ENCODE results near the gene TBX4.

Gene TBX4

GRCh38 chr17:61500287-61500686 is 48.1 kb downstream of the TBX4 start:
- no peaks in the 10 kb centered on the region for H3F3A ChIP-seq (ENCODE audit: insufficient read depth)
- H3K4me2 ChIP-seq (ENCODE audit: low read depth, low read length, poor library complexity, severe bottlenecking) = no peak overlapping the region
- H3K9ac ChIP-seq (ENCODE audit: low read length) = no peak overlapping the region
- no peak overlapping the region for H2AFZ ChIP-seq (ENCODE audit: low read depth, low read length, severe bottlenecking)
- no peaks in the 10 kb centered on the region for H3K9me2 ChIP-seq (replicated peaks; ENCODE audit: insufficient read depth, low read length)
- H4K20me1 ChIP-seq (ENCODE audit: low read depth, low read length) = no peaks in the 10 kb centered on the region
- H3K79me2 ChIP-seq (ENCODE audit: insufficient read depth, low read length) = no peaks in the 10 kb centered on the region
- H3K9me3 ChIP-seq (ENCODE audit: insufficient read depth, low read length) = no peaks in the 10 kb centered on the region
- no peak overlapping the region for H3K4me3 ChIP-seq (ENCODE audit: insufficient read depth, low read length, poor library complexity, severe bottlenecking)
- no peaks in the 10 kb centered on the region for H3K36me3 ChIP-seq (ENCODE audit: low read length)
- TF ChIP-seq EZH2phosphoT487 (conservative IDR thresholded peaks at IDR 0.05; ENCODE audit: low read length) (no peak), CTCF (IDR thresholded peaks at IDR 0.05; ENCODE audit: insufficient read depth, low read length, poor library complexity, severe bottlenecking) (no peak)
- no peak overlapping the region for H3K27ac ChIP-seq (ENCODE audit: low read depth, low read length)
- no peaks in the 10 kb centered on the region for H3K27me3 ChIP-seq (ENCODE audit: low read length)

- no peak overlapping the region for H3K4me3 ChIP-seq (ENCODE audit: insufficient read depth, low read length, poor library complexity, severe bottlenecking)
- no peaks in the 10 kb centered on the region for H3K9me2 ChIP-seq (replicated peaks; ENCODE audit: insufficient read depth, low read length)
- no peak overlapping the region for H3K4me2 ChIP-seq (ENCODE audit: low read depth, low read length, poor library complexity, severe bottlenecking)
- no peaks in the 10 kb centered on the region for H4K20me1 ChIP-seq (ENCODE audit: low read depth, low read length)
- no peak for TF ChIP-seq CTCF (IDR thresholded peaks at IDR 0.05; ENCODE audit: insufficient read depth, low read length, poor library complexity, severe bottlenecking)
- TF ChIP-seq EZH2phosphoT487 (conservative IDR thresholded peaks at IDR 0.05; ENCODE audit: low read length) = no peak
- H3K27me3 ChIP-seq (ENCODE audit: low read length) = no peaks in the 10 kb centered on the region
- H3K79me2 ChIP-seq (ENCODE audit: insufficient read depth, low read length) = no peaks in the 10 kb centered on the region
- no peaks in the 10 kb centered on the region for H3F3A ChIP-seq (ENCODE audit: insufficient read depth)
- no peak overlapping the region for H3K9ac ChIP-seq (ENCODE audit: low read length)
- no peak overlapping the region for H3K27ac ChIP-seq (ENCODE audit: low read depth, low read length)
- no peaks in the 10 kb centered on the region for H3K9me3 ChIP-seq (ENCODE audit: insufficient read depth, low read length)
- no peak overlapping the region for H2AFZ ChIP-seq (ENCODE audit: low read depth, low read length, severe bottlenecking)
- H3K36me3 ChIP-seq (ENCODE audit: low read length) = no peaks in the 10 kb centered on the region
Measured at GRCh38 chr17:61502292-61502691, 50.1 kb downstream of the TBX4 start.

GRCh38 chr17:61503961-61504360 is 51.7 kb downstream of the TBX4 start:
- no peaks in the 10 kb centered on the region for H3F3A ChIP-seq (ENCODE audit: insufficient read depth)
- no peaks in the 10 kb centered on the region for H4K20me1 ChIP-seq (ENCODE audit: low read depth, low read length)
- no peaks in the 10 kb centered on the region for H3K9me2 ChIP-seq (replicated peaks; ENCODE audit: insufficient read depth, low read length)
- no peak overlapping the region for H3K4me2 ChIP-seq (ENCODE audit: low read depth, low read length, poor library complexity, severe bottlenecking)
- TF ChIP-seq CTCF (IDR thresholded peaks at IDR 0.05; ENCODE audit: insufficient read depth, low read length, poor library complexity, severe bottlenecking) (no peak), EZH2phosphoT487 (conservative IDR thresholded peaks at IDR 0.05; ENCODE audit: low read length) (no peak)
- H3K79me2 ChIP-seq (ENCODE audit: insufficient read depth, low read length) = no peaks in the 10 kb centered on the region
- no peak overlapping the region for H3K27ac ChIP-seq (ENCODE audit: low read depth, low read length)
- no peaks in the 10 kb centered on the region for H3K9me3 ChIP-seq (ENCODE audit: insufficient read depth, low read length)
- no peak overlapping the region for H3K9ac ChIP-seq (ENCODE audit: low read length)
- no peaks in the 10 kb centered on the region for H3K36me3 ChIP-seq (ENCODE audit: low read length)
- no peak overlapping the region for H3K4me3 ChIP-seq (ENCODE audit: insufficient read depth, low read length, poor library complexity, severe bottlenecking)
- H3K27me3 ChIP-seq (ENCODE audit: low read length) = no peaks in the 10 kb centered on the region
- H2AFZ ChIP-seq (ENCODE audit: low read depth, low read length, severe bottlenecking) = no peak overlapping the region
